Measurements from ENCODE around the gene POLD2.

The POLD2 gene

DNA sequence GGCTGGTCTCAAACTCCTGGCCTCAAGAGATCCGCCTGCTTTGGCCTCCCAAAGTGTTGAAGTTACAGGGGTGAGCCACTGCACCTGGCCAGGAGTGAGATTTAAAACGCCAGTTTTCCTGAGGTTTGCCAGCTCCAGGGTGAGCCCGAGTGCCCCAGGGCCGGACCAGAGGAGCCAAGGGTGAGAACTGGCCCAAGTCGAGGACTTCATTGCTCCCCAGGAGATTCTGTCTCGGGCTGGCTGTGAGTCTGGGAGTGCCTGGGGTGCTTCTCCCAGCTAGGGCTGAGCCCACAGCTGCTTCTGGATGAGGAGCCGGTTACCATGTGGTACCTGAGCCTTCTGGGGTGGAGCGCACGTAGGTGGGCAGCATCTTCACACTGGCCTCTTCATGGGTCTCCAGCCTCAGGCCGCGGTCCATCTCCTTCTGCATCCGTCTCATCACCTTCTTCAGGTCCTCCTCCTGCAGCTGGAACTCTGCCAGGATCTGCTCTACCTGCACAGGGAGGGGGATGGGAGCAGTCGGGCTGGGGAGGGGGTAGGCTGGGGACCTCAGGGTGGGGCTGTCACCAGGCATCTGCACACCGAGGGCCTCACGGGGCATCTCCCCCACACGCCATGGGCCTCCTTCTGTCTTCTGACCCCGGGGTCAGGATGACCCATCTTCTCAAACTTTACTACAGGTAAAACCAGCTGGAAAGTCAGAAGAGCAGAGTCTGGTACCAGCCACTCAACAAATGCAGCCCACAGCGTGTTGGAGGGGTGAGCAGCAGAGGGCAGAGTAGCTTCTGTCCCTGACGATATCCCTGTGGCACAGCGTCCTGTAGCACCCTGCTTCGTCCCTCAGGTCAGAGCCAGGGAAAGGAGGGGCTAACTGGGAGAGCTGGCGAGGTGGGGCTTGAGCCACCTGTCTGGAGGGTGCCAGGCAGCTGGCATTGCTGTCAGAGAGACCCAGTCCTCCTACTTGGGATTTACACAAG lies 29.9 kb upstream of the POLD2 start:
- DNase-seq = no peak

DNA sequence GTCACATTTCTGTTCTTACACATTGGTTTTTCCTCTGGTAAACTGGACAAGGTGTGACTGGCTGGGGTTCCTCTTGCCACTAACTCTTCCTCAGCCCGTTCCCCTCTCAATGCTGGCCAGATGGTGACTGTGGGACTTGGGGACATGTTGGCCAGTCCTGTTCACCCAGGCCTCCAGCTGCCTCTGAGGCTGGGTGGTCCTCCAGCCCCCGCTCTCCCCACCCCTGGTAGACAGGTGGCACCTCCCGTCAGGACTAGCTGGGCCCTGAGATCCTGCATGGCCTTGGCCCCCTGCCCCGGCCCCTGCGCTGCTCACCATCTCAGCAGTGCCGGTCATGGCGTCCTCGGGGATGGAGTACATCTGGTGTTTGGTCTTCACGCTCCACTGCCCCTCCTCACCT lies 28.6 kb upstream of the POLD2 start:
- DNase-seq = no peak

DNA sequence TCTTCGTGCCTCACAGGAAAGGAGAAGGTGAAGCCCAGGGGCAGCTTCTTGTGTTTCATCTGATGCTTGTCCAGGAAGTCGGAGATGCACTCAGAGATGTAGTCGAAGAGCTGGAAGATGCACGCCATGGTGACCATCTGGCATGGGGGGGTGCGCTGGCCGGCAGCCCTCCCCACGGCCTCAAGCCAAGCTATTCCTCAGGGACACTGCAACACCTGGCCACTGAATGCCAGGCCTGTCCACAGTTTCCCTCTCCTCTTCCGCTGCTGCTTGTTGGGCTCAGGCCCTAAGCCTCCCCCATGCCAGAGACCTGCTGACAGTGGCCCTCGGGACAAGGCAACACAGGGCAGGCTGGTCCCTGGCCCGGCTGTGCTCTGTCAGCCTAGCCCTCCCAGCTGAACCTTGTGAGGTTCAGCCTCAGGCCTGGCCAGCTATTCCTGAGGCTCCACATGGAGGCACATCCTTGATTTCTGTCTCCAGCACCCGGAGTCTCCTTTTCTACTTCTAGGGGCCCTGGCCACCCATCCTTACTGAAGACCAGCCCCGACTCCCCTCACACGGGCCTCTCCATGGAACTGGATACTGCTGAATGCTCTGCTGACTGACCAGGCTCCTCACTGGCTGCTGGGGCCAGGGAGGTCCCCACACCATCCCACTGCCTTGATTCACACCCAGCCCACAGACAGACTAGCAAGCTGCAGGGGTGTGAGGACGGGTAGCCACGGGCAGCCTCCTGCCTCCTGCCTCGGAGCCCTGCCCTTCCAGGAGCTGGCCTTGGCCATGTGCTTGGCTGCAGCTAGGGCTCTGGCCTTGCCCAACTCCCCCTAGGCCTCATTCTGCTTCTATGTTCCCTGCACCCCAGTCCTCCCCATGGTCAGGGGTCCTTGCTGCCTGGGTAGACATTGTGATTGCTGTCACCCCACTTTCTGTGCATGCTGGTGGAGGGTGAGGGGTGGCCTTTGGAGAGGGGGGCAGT lies 27.9 kb upstream of the POLD2 start:
- no peak for DNase-seq

DNA sequence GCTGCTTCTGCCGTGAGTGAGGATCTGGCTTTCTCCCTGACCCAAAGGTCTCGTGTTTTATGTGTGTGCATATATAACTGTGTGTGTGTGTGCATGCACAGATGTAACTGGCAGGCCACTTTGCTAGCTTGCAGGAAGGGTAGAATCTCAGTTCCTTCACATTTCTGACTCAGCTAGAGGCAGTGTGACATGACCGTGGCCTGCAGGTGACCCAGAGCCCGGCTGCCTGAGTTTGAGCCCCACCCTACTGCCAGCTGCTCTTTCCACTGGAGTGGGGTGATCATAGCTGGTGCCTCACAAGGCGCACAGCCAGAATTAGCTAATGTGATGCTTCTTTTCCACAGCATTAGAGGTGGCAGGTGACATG lies 27.1 kb upstream of the POLD2 start:
- no peak for DNase-seq

GRCh38 chr7:44149571-44150465 lies 26.5 kb upstream of the POLD2 start:
- DNase-seq = no peak

- no peak for DNase-seq
These were observed 25.7 kb upstream of the POLD2 start for GRCh38 chr7:44148961-44149536.

DNA sequence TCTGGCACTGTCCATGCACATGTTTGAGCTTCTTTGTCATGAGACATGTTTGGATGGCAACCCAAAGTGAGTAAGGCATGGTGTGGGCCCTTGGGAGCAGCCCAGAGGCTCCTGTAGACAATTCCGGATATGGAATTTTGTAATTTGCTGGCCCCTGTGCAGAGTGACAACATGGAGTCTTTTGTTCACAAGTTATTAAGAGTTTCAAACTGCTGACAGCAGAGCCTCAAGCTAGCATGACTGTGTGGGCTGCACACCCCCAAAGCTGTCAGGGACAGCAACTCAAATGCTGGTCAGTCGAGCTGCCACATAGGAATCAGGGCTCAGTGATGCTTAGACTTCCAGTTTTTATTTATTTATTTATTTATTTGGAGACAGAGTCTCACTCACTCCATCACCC lies 24.8 kb upstream of the POLD2 start:
- no peak for DNase-seq

DNA sequence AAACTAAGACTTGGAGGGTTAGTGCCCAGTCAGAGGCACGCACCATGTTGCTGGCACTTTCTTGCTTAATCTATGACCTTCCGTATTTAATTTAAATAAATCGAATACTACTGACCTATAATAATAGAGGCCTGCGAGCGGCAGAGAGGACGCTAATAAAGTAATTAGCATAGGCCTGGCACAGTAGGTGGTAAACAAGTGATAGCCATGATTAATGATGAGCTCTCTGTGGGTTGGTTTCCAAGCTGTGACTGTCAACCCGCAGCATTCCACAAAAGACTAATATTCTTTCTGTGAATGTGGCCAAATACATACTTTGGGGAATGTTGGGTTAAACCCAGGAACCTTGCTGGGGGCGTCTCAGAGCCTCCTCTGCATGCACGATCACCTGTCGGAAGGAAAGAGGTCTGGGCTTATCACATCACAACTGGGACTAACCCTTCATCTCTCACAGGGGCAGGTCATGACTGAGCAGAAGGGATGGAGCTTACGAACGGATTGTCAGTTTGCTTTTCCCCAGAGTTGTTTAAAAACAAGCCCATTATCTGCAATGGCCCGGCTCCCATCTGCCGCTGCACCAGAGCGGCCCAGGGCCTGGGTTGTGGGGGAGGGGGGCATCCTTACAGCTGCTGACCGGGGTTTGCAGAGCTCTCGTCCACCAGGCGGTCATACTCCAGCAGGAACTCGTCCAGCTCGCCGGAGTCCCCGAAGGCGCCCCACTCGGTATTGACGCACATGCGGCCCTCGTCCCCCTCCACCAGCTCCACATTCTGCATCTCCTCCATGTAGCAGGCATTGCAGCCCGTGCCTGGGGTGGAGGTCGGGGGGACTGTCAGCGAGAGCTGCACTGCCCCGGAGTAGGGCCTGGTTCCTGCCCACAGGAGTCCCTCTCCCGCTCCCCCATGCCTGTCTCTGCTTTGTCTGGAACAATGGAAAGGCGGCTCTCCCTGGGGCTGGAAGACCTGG lies 24.0 kb upstream of the POLD2 start:
- DNase-seq = no peak

GRCh38 chr7:44145969-44146911 lies 22.9 kb upstream of the POLD2 start:
- DNase-seq = no peak

DNA sequence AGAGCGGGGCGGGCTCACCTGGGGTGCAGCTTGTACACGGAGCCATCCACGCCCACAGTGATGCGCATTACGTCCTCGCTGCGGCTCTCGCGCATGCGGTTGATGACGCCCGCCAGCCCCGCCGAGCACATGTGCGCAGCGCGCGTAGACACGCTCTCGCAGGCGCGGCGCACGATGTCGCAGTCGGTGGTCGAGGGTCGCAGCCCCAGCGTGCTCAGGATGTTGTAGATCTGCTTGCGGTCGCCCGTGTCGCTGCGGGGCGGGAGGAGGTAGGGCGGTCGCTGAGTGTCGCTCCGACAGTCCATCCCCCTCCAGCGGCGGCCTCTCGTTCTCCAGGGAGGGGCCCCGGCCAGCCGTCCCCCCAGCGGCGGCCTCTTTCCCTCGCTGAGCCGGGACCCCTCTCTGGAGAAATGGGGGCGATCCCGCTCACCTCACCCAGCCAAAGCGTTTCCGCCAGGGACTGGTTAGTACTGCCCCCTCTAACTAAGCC lies 22.2 kb upstream of the POLD2 start:
- no peak for DNase-seq

GRCh38 chr7:44144968-44145478 lies 21.7 kb upstream of the POLD2 start:
- no peak for DNase-seq

GRCh38 chr7:44144426-44144967 lies 21.1 kb upstream of the POLD2 start:
- no peak for DNase-seq

DNA sequence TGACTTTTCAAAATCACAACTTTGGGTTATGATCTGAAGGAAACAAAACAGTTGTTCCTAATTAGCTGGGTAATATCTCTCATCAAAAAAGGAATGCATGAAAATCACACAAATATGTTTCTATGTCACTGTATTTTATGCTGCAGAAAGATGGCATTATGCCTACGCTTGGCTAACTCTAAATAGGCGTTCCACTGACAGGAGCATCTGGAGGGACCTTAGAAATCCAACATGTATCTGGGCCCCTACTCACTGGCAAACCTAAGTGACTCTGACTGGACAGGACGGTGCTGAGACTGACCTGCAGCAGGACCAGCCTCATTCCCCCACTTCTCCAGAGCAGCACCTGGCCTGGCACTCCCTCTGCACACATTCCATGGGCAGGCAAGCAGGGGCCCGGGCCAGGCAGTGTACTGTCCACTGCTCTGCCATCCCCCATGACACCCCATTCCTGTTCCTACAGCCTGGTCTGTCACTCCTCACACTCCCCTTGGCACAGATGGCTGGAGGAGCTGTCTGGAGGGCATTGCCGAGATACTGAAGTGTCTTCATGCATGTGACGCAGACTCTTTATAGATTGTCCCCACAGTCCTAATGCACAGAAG lies 20.4 kb upstream of the POLD2 start:
- DNase-seq = no peak

- no peak for DNase-seq
These were observed 18.7 kb upstream of the POLD2 start for GRCh38 chr7:44142028-44142427.

- DNase-seq = no peak
These were observed 18.0 kb upstream of the POLD2 start, which contains the start of gene MYL7 for GRCh38 chr7:44141221-44141850. TSS of gene MYL7 (minus strand) at chr7:44141332. CDS start at chr7:44141305, 27 bp downstream.

- DNase-seq = no peak
These were observed 17.0 kb upstream of the POLD2 start for GRCh38 chr7:44140341-44140740.

DNA sequence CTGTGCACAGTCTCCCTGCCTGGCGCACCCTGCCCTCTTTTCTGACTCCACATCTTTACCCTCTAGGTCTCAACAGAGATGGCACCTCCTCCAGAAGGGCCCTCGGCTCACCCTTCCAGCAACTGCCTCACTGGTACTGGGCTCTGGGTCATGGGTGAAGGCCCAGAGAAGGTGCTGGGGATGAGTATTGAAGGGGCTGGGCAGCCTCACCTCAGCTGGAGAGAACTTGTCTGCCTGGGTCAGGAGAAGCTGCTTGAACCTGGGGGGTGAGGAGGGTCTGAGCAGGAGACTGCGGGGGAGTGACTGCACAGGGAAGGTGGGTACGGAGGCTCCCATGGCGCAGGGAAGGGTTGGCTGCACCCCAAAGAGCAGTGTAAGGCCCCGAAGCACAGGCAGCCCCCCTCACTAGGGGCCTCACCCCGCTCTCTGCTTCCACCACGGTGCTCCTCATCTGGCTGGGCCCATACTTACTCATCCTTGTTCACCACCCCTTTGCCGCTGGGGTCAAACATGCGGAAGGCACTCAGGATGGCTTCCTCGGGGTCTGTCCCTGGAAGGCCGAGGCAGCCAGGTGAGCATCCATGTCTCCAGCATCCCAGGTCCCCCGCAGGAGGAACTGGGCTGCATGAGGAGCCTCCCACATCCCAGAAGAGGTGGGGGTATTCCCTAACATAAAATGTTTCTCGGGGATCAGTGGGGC lies 16.1 kb upstream of the POLD2 start:
- no peak for DNase-seq
